BLaER1 (cell line): Measurements from ENCODE around the gene GATAD1.
A peak's percentile ranks its signal among the peaks of the same experiment; 100 is the strongest.
"Not testable (repeated sequence)": the region's sequence is repeated elsewhere in the genome, so short reads cannot be mapped to it uniquely, and the experiment has no call there.

ENCODE experiments used
- H3K27ac ChIP-seq: shearing (Covaris generic); formaldehyde crosslinking; 2 replicates; pipeline ENCODE4 v1.8.1; 2022
- H3K27me3 ChIP-seq: shearing (Covaris generic); formaldehyde crosslinking; 2 replicates; pipeline ENCODE4 v1.8.1; 2022
- H3K36me3 ChIP-seq: shearing (Covaris generic); formaldehyde crosslinking; 2 replicates; pipeline ENCODE4 v1.8.1; 2022
- H3K4me1 ChIP-seq: shearing (Covaris generic); formaldehyde crosslinking; 2 replicates; pipeline ENCODE4 v1.8.1; 2022
- H3K4me2 ChIP-seq: shearing (Covaris generic); formaldehyde crosslinking; 2 replicates; pipeline ENCODE4 v1.8.1; 2022
- H3K4me3 ChIP-seq: shearing (Covaris generic); formaldehyde crosslinking; 2 replicates; pipeline ENCODE4 v1.8.1; 2022
- H3K9ac ChIP-seq: shearing (Covaris generic); formaldehyde crosslinking; 2 replicates; pipeline ENCODE4 v1.8.1; 2022
- H3K9me3 ChIP-seq: shearing (Covaris generic); formaldehyde crosslinking; 2 replicates; pipeline ENCODE4 v1.8.1; 2022
- H4K20me1 ChIP-seq: shearing (Covaris generic); formaldehyde crosslinking; 2 replicates; pipeline ENCODE4 v1.8.1; 2022
- Cebpa-rat ChIP-seq: shearing (Covaris generic); IDR thresholded peaks from 2 replicates; pipeline ENCODE4 v1.8.1; 2022

Gene GATAD1, protein sequence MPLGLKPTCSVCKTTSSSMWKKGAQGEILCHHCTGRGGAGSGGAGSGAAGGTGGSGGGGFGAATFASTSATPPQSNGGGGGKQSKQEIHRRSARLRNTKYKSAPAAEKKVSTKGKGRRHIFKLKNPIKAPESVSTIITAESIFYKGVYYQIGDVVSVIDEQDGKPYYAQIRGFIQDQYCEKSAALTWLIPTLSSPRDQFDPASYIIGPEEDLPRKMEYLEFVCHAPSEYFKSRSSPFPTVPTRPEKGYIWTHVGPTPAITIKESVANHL

GRCh38 chr7:92447345-92448204 lies at the start of gene GATAD1:
Gene GATAD1, plus strand, starts transcription at chr7:92447482. Its CDS starts 248 bp downstream, at chr7:92447730.
- no peak for TF ChIP-seq Cebpa-rat
- Histone ChIP-seq H3K36me3 (peaks cover 27% of the 10 kb centered on the region), H3K4me1 (peaks cover 17% of the 10 kb centered on the region; the same call in 1 of the 2 replicates), H3K27ac (peak within 1 kb of the TSS; percentile 98), H3K4me2 (peak within 1 kb of the TSS; percentile 80), H4K20me1 (no peaks in the 10 kb centered on the region), H3K27me3 (no peaks in the 10 kb centered on the region), H3K9me3 (peaks cover 6% of the 10 kb centered on the region; the same call in 1 of the 2 replicates), H3K9ac (peak within 1 kb of the TSS; percentile 98), H3K4me3 (peak within 1 kb of the TSS; percentile 98)

- Histone ChIP-seq H3K9me3 (no peaks in the 10 kb centered on the region), H3K4me3 (no peak overlapping the region), H4K20me1 (no peaks in the 10 kb centered on the region), H3K9ac (no peak overlapping the region), H3K4me1 (no peaks in the 10 kb centered on the region), H3K27me3 (no peaks in the 10 kb centered on the region), H3K4me2 (no peak overlapping the region), H3K36me3 (peaks cover 48% of the 10 kb centered on the region), H3K27ac (no peak overlapping the region)
- no peak for TF ChIP-seq Cebpa-rat
These were observed 49.7 kb upstream of the GATAD1 start for GRCh38 chr7:92397542-92397941.

DNA sequence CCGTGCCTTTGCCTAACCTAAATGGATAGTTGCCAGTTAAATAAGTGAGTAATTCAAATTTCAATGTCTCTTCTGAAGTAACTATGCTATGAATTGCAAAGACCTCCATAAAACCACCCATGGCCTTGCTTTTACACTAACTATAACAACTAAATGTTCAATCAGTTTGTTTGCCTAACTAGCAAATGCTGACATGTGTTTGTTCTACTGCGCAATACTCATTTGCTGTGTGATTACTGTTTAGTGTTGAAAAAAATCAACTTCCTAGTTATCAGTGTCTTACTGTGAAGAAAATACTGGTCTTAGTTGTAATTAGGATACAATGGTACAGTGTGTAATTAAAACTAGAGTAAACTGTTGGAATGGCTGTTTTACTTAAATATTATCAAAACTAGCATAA lies 47.3 kb upstream of the GATAD1 start:
- Histone ChIP-seq H3K4me1 (no peaks in the 10 kb centered on the region), H3K36me3 (peaks cover 49% of the 10 kb centered on the region), H3K4me2 (no peak overlapping the region), H3K9me3 (no peaks in the 10 kb centered on the region), H3K9ac (no peak overlapping the region), H3K27me3 (no peaks in the 10 kb centered on the region), H3K4me3 (no peak overlapping the region), H4K20me1 (no peaks in the 10 kb centered on the region), H3K27ac (no peak overlapping the region)
- no peak for TF ChIP-seq Cebpa-rat

DNA sequence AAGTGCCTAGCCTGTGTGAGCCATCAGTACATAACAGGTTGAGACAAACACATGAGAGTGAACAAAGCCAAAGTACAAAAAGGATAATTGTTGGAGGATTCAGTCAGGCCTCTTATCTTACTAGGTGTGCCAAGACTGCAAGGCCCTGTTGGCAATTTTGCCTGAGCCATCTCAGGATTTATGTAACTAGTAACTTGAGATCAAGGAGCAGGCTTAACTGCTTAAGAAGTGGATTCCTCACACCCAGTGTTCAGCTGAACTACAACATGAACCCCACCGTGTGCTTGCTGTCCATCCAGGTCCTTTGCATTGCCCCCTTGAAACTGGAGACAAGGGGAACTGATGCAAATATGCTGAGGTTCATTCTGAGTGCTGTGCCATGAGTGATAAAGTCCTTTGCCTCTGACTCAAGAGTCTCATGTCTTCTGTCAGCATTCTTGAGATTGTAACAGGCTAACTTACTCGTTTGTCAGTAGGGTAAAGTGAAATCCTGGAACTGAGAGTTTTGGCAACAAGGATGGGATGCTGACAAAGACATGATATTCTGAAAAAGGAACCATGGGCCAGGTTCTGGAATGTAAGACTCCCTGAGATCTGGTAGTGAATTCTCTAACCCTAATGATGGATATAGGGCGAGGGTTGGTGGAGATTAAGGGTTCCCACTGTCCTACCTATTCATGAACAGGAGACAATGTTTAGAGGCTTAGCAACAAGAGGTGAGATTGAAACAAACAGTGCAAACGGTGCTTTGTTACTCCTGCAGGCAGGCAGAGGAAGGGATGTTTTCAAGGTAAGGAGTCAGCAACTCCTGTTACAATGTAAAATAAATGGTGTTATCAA lies 44.1 kb upstream of the GATAD1 start:
- H3K9me3 ChIP-seq: no peaks in the 10 kb centered on the region
- no peak overlapping the region for H3K9ac ChIP-seq
- no peaks in the 10 kb centered on the region for H3K4me1 ChIP-seq
- TF ChIP-seq Cebpa-rat: no peak
- H3K27me3 ChIP-seq: no peaks in the 10 kb centered on the region
- H3K36me3 ChIP-seq: peaks cover 26% of the 10 kb centered on the region
- no peak overlapping the region for H3K4me3 ChIP-seq
- no peak overlapping the region for H3K4me2 ChIP-seq
- H3K27ac ChIP-seq: no peak overlapping the region
- H4K20me1 ChIP-seq: no peaks in the 10 kb centered on the region

DNA sequence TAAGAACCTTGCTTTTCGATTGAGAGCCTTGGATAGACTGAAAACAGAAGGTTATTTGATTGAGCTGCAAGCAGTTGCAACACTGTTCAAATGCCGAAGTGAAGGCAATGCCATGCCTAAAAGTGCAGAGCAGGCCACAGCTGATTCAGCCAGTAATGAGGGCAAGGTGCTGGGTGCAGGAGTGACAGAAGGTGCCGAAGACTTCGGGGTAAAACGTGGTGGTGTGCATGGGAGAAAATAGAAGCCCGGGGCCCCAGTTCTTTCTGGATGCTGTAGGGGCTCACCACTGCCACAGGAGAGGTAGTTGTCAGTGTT lies 43.6 kb upstream of the GATAD1 start:
- H3K4me3 ChIP-seq: no peak overlapping the region
- H4K20me1 ChIP-seq: no peaks in the 10 kb centered on the region
- no peak for TF ChIP-seq Cebpa-rat
- H3K36me3 ChIP-seq: peaks cover 20% of the 10 kb centered on the region
- no peaks in the 10 kb centered on the region for H3K27me3 ChIP-seq
- H3K9me3 ChIP-seq: no peaks in the 10 kb centered on the region
- H3K9ac ChIP-seq: no peak overlapping the region
- no peaks in the 10 kb centered on the region for H3K4me1 ChIP-seq
- no peak overlapping the region for H3K27ac ChIP-seq
- H3K4me2 ChIP-seq: no peak overlapping the region

DNA sequence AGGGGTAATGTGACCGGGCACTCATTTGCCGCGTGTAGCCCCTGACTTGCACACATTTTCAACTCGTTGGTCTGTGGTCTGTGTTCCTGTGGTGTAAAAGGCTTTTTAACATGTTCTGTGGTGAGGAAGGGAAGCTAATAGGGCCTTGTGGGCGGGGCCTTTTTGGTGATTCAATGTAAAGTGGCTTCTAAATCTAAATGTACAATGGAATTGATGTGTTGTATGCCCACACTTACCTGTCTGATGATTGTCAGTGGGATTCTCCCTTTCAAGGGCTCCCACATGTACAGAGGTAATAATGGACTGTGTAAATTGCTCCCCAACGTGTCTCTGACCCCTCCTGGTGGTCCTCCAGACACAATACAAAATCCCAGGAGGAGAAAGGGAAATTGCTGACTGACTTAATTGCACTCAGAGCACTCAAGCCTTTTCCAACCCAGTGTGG lies 43.1 kb upstream of the GATAD1 start:
- H3K9me3 ChIP-seq: no peaks in the 10 kb centered on the region
- no peaks in the 10 kb centered on the region for H3K27me3 ChIP-seq
- no peaks in the 10 kb centered on the region for H3K4me1 ChIP-seq
- no peak overlapping the region for H3K27ac ChIP-seq
- H3K4me3 ChIP-seq: no peak overlapping the region
- peaks cover 16% of the 10 kb centered on the region; the same call in 1 of the 2 replicates for H3K36me3 ChIP-seq
- H3K4me2 ChIP-seq: no peak overlapping the region
- H4K20me1 ChIP-seq: no peaks in the 10 kb centered on the region
- no peak overlapping the region for H3K9ac ChIP-seq
- no peak for TF ChIP-seq Cebpa-rat

GRCh38 chr7:92409357-92409756 lies 37.9 kb upstream of the GATAD1 start:
- H3K9me3 ChIP-seq: no peaks in the 10 kb centered on the region
- no peak for TF ChIP-seq Cebpa-rat
- no peak overlapping the region for H3K4me2 ChIP-seq
- H3K27me3 ChIP-seq: no peaks in the 10 kb centered on the region
- H3K4me3 ChIP-seq: no peak overlapping the region
- H3K4me1 ChIP-seq: no peaks in the 10 kb centered on the region
- no peak overlapping the region for H3K9ac ChIP-seq
- no peaks in the 10 kb centered on the region for H3K36me3 ChIP-seq
- no peak overlapping the region for H3K27ac ChIP-seq
- H4K20me1 ChIP-seq: no peaks in the 10 kb centered on the region

GRCh38 chr7:92410162-92410561 lies 37.1 kb upstream of the GATAD1 start:
- not testable (repeated sequence) for H3K9me3 ChIP-seq, H3K9ac ChIP-seq, H3K27me3 ChIP-seq, H4K20me1 ChIP-seq, H3K4me2 ChIP-seq, H3K27ac ChIP-seq, H3K4me1 ChIP-seq, H3K36me3 ChIP-seq, H3K4me3 ChIP-seq

- no peak for TF ChIP-seq Cebpa-rat
- Histone ChIP-seq H3K4me1 (no peaks in the 10 kb centered on the region), H3K36me3 (no peaks in the 10 kb centered on the region), H3K27ac (no peak overlapping the region), H3K9me3 (no peaks in the 10 kb centered on the region), H3K9ac (no peak overlapping the region), H4K20me1 (no peaks in the 10 kb centered on the region), H3K4me3 (no peak overlapping the region), H3K27me3 (no peaks in the 10 kb centered on the region), H3K4me2 (no peak overlapping the region)
These were observed 34.5 kb upstream of the GATAD1 start for GRCh38 chr7:92412745-92413144.

GRCh38 chr7:92413550-92413949 lies 33.7 kb upstream of the GATAD1 start:
- Histone ChIP-seq H3K9ac (no peak overlapping the region), H4K20me1 (no peaks in the 10 kb centered on the region), H3K4me3 (no peak overlapping the region), H3K27ac (no peak overlapping the region), H3K4me1 (no peaks in the 10 kb centered on the region), H3K4me2 (no peak overlapping the region), H3K27me3 (no peaks in the 10 kb centered on the region), H3K36me3 (no peaks in the 10 kb centered on the region), H3K9me3 (no peaks in the 10 kb centered on the region)
- no peak for TF ChIP-seq Cebpa-rat
